Measurements from ENCODE around the gene GRK6. TPM values are rescaled to one million over a fixed set of nuclear protein-coding genes. Genes with fewer than 3 reads are reported as not detected.

The GRK6 gene
- total RNA-seq, 1 donor from 2014 or later = 20.6 TPM

DNA sequence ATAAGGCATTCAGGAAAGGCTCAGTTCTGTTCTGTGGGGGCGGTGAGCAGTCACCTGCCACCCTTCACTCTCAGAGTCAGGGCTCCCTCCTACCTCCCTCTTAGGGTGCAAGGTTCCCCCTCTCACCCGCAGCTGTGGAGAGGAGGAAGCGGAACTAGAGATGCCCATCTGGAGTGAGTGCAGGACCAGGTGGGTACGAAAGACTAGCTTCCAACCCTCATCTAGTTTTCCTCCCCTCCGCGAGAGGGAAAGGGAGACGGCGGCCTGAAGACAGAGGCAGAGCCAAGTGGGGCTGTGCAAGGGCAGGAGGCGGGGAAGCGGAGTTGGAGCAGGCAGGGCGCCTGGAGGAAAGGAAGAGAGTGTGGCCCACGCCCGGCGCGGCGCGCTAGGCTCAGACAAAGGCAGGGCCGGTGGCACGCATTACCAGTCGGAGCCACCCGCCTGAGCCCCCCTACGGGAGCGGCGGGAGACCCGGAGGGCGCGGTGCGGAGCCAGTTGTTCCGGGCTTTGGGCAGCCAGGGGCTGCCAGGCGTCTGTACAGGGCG is 27.4 kb downstream of the GRK6 start:
- H3K27ac ChIP-seq = peak overlapping the region; percentile 16 to 23
- H3K9me3 ChIP-seq = no peaks in the 10 kb centered on the region
- peaks cover 18 to 22% of the 10 kb centered on the region in 2 donors for H3K4me1 ChIP-seq
- H3K27me3 ChIP-seq = no peaks in the 10 kb centered on the region
- intact Hi-C loops (cut with DNase I) = loop anchor here (1.0 to 10.0 kb wide), 6 partner anchors 28 to 339 kb away; partner anchors contain the start of genes GRK6 and MXD3
- peaks cover 10 to 12% of the 10 kb centered on the region in 2 donors for H3K36me3 ChIP-seq
- TF ChIP-seq, protein P1, sequence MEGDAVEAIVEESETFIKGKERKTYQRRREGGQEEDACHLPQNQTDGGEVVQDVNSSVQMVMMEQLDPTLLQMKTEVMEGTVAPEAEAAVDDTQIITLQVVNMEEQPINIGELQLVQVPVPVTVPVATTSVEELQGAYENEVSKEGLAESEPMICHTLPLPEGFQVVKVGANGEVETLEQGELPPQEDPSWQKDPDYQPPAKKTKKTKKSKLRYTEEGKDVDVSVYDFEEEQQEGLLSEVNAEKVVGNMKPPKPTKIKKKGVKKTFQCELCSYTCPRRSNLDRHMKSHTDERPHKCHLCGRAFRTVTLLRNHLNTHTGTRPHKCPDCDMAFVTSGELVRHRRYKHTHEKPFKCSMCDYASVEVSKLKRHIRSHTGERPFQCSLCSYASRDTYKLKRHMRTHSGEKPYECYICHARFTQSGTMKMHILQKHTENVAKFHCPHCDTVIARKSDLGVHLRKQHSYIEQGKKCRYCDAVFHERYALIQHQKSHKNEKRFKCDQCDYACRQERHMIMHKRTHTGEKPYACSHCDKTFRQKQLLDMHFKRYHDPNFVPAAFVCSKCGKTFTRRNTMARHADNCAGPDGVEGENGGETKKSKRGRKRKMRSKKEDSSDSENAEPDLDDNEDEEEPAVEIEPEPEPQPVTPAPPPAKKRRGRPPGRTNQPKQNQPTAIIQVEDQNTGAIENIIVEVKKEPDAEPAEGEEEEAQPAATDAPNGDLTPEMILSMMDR (IDR thresholded peaks at IDR 0.05) = no peak
- DNase-seq (ENCODE audit: low spot score in 2 of 2) = no peak
- peak overlapping the region; percentile 35 to 92 for H3K4me3 ChIP-seq

DNA sequence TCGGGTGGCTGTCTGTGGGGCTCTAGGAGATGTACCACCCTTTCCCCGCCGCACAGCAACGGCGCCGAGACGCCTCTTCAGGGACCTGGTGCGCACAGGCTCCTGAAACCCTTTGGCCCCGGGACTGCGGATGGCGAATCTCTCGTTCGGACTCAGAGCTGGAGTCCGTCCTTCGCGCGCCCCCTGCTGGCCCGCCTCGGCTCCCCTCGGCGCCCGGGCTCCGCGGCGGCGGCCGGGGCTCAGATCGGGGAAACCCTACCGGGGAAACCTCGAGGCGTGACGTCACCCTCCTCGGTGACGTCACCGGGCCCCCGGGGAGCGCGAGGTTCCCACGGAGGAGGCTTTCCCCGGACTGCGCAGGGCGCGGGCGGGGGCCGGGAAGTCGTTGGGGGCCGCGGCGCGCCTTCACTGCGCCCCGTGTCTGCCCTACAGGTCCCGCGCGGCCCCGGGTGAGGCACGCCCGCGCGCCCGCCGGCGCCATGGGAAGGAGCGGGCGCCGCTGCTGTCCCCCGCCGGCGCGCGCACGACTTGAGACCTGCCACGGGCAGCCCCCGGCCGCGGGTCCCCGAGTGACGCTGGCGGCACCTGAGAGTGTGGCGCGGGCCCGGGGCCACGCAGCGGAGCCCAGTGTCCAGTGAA is 28.0 kb downstream of the GRK6 start:
- Histone ChIP-seq H3K4me3 (peak overlapping the region; percentile 53 to 92), H3K27me3 (no peaks in the 10 kb centered on the region), H3K36me3 (peaks cover 14 to 18% of the 10 kb centered on the region in 2 donors), H3K9me3 (no peaks in the 10 kb centered on the region), H3K27ac (peak overlapping the region; percentile 68 to 86), H3K4me1 (peaks cover 18 to 22% of the 10 kb centered on the region in 2 donors)
- peak; percentile 62 to 97 for DNase-seq (ENCODE audit: low spot score in 2 of 2)
- TF ChIP-seq, protein P1 (IDR thresholded peaks at IDR 0.05) = peak; percentile 96 to 97 (median 96)
- intact Hi-C loops (cut with DNase I) = loop anchor here (1.0 to 10.0 kb wide), 6 partner anchors 28 to 340 kb away; partner anchors contain the start of genes GRK6 and MXD3

DNA sequence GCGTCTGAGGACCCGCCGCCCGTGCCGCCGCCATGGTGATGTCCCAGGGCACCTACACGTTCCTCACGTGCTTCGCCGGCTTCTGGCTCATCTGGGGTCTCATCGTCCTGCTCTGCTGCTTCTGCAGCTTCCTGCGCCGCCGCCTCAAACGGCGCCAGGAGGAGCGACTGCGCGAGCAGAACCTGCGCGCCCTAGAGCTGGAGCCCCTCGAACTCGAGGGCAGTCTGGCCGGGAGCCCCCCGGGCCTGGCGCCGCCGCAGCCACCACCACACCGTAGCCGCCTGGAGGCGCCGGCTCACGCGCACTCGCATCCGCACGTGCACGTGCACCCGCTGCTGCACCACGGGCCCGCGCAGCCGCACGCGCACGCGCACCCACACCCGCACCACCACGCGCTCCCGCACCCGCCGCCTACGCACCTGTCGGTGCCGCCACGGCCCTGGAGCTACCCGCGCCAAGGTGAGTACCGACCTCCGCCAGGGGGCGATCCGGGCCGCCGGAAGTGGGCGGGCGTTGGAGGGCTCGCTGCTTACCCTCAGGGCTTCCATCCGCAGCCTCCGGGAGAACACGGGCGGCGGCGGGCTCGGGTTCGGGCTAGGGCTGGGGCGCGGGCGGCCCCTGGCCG is 28.7 kb downstream of the GRK6 start:
- DNase-seq (ENCODE audit: low spot score in 2 of 2) = peak in 1 of 2 donors; percentile 91
- TF ChIP-seq, protein P1 (IDR thresholded peaks at IDR 0.05) = peak; percentile 48 to 86 (median 65)
- peak overlapping the region; percentile 68 to 86 for H3K27ac ChIP-seq
- H3K4me1 ChIP-seq = peaks cover 18 to 22% of the 10 kb centered on the region in 2 donors
- H3K27me3 ChIP-seq = no peaks in the 10 kb centered on the region
- peaks cover 14 to 24% of the 10 kb centered on the region in 2 donors for H3K36me3 ChIP-seq
- peak overlapping the region; percentile 53 to 92 for H3K4me3 ChIP-seq
- no peaks in the 10 kb centered on the region for H3K9me3 ChIP-seq
- intact Hi-C loops (cut with DNase I) = loop anchor here (10.0 kb wide), 1 partner anchor 340 kb away; no protein-coding TSS in a partner anchor

DNA sequence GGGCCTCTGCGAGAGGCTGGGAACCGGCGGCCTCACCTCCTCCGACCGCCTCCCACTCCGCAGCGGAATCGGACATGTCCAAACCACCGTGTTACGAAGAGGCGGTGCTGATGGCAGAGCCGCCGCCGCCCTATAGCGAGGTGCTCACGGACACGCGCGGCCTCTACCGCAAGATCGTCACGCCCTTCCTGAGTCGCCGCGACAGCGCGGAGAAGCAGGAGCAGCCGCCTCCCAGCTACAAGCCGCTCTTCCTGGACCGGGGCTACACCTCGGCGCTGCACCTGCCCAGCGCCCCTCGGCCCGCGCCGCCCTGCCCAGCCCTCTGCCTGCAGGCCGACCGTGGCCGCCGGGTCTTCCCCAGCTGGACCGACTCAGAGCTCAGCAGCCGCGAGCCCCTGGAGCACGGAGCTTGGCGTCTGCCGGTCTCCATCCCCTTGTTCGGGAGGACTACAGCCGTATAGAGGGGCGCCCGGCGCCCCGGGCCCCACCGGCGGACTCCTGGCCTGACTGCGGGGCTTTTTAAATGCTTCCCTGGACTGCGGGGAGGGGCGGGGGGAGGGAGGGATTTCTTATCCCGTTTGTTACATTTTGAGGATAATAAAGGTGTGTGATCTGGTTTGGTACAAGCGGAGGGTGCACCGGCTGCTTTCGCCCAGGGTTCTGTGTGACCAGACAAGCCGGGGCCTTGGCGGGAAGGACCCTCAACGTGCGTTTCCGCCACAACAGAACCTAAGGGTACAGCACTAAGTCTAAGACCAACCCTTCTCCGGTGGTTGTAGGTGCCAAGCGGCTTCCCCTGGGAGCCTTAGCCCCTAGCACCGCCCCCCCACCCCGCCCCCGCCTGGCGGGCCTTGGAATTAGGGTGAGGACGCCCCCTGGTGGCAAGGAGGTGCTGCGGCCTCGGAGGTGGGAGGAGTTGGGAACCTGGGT is 29.4 kb downstream of the GRK6 start:
- peaks cover 18 to 22% of the 10 kb centered on the region in 2 donors for H3K4me1 ChIP-seq
- H3K27me3 ChIP-seq = no peaks in the 10 kb centered on the region
- H3K9me3 ChIP-seq = no peaks in the 10 kb centered on the region
- intact Hi-C loops (cut with DNase I) = loop anchor here (10.0 kb wide), 1 partner anchor 341 kb away; no protein-coding TSS in a partner anchor
- peaks cover 14 to 29% of the 10 kb centered on the region in 2 donors for H3K36me3 ChIP-seq
- TF ChIP-seq, protein P1 (IDR thresholded peaks at IDR 0.05) = peak; percentile 69 to 97 (median 93)
- H3K27ac ChIP-seq = peak overlapping the region; percentile 68 to 86
- peak; percentile 80 to 98 for DNase-seq (ENCODE audit: low spot score in 2 of 2)
- H3K4me3 ChIP-seq = peak overlapping the region; percentile 53 to 92

DNA sequence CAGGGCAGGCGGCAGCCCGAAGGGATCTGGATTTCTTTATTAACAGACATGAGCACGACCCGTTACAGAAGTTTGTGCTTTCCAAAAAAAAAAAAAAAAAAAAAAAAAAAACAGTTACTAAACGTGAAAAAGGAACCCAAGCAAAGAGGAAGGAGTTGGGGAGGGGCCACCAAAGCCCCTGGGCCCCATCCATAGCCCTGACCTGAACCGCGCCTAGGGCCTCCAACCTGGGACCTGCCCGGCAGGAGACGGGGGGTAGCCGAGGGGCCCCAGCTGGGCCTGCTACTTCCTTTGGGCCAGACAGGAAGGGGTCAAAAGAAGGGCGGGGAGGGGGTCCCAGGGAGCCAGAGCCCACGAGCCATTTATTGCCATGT is 30.1 kb downstream of the GRK6 start:
- DNase-seq (ENCODE audit: low spot score in 2 of 2) = no peak
- peak overlapping the region in 1 of 2 donors; percentile 30 for H3K4me3 ChIP-seq
- peak overlapping the region; percentile 50 to 80 for H3K27ac ChIP-seq
- peaks cover 18 to 22% of the 10 kb centered on the region in 2 donors for H3K4me1 ChIP-seq
- H3K9me3 ChIP-seq = no peaks in the 10 kb centered on the region
- TF ChIP-seq, protein P1 (IDR thresholded peaks at IDR 0.05) = no peak
- intact Hi-C loops (cut with DNase I) = loop anchor here (10.0 kb wide), 1 partner anchor 342 kb away; no protein-coding TSS in a partner anchor
- no peaks in the 10 kb centered on the region for H3K27me3 ChIP-seq
- H3K36me3 ChIP-seq = peaks cover 14 to 29% of the 10 kb centered on the region in 2 donors

Measured in ascending aorta (tissue), 2 donors.